ENCODE data around the gene P3H4.

Gene P3H4

GRCh38 chr17:41818024-41818423 lies 6.3 kb upstream of the P3H4 start:
- DNase-seq = no peak

GRCh38 chr17:41816637-41817320 lies 5.0 kb upstream of the P3H4 start:
- no peak for DNase-seq

GRCh38 chr17:41814195-41814594 lies 2.4 kb upstream of the P3H4 start:
- DNase-seq = no peak

GRCh38 chr17:41813699-41814124 lies 2.0 kb upstream of the P3H4 start:
- DNase-seq = no peak

- DNase-seq = no peak
These were observed 1.5 kb upstream of the P3H4 start for GRCh38 chr17:41813152-41813680.

GRCh38 chr17:41812381-41813151 lies 817 bp upstream of the P3H4 start, which contains the start of gene FKBP10:
FKBP10 (plus strand) TSS chr17:41813004; CDS start chr17:41813035, 31 bp downstream.
- peak; percentile 95 for DNase-seq

GRCh38 chr17:41810659-41811548 lies 845 bp downstream of the P3H4 start:
- no peak for DNase-seq

- DNase-seq = no peak
These were observed 4.9 kb downstream of the P3H4 start for GRCh38 chr17:41806685-41807445.

- no peak for DNase-seq
These were observed 8.4 kb downstream of the P3H4 start for GRCh38 chr17:41803049-41804020.

- DNase-seq = peak; percentile 90
These were observed 10.1 kb downstream of the P3H4 start for GRCh38 chr17:41801374-41802271.

- no peak for DNase-seq
These were observed 11.0 kb downstream of the P3H4 start for GRCh38 chr17:41800601-41801373.

GRCh38 chr17:41799366-41799765 lies 12.4 kb downstream of the P3H4 start:
- DNase-seq = no peak

- no peak for DNase-seq
These were observed 14.4 kb downstream of the P3H4 start for GRCh38 chr17:41797377-41797776.

GRCh38 chr17:41796121-41796895 lies 15.4 kb downstream of the P3H4 start:
- DNase-seq = no peak

GRCh38 chr17:41794540-41794975 lies 17.2 kb downstream of the P3H4 start:
- DNase-seq = no peak

GRCh38 chr17:41793784-41794539 lies 17.8 kb downstream of the P3H4 start:
- DNase-seq = no peak
